IPS-NIHi7 (cell line): ENCODE results near the gene IKBIP.
"Not testable (repeated sequence)": the region's sequence is repeated elsewhere in the genome, so short reads cannot be mapped to it uniquely, and the experiment has no call there.

Experiments
- DNase-seq: peaks from one replicate; pipeline ENCODE4 v3.0.0; 2012; ENCODE audit warnings: mixed read lengths; ENCODE audit errors: extremely low spot score

IKBIP gene

GRCh38 chr12:98637068-98637467 lies 7.5 kb downstream of the IKBIP start:
- no peak for DNase-seq

GRCh38 chr12:98635657-98636323 lies 8.8 kb downstream of the IKBIP start:
- no peak for DNase-seq

DNA sequence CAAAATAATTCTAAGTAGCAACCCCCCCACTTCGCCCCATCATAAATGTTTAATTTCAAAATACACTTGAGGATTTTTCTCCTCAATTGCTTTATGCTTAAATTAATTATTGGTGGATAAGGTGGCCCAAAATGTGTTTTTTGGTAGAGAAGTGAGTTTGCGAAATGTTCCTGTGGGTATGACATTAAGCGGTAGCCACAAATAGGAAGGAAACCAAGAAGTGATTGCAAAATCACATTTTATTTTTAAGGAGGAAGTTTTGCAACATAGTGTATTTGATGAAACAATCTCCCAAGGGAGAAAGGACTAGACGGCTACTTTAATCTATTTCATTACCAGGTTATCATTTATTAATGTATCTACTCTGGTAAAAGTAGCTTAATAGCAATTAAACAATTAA lies 25.6 kb downstream of the IKBIP start:
- no peak for DNase-seq

- DNase-seq, result no peak
Measured at GRCh38 chr12:98612696-98613334, 31.8 kb downstream of the IKBIP start.

- DNase-seq, result no peak
Measured at GRCh38 chr12:98610596-98610995, 34.0 kb downstream of the IKBIP start.

GRCh38 chr12:98606359-98606988 lies 38.1 kb downstream of the IKBIP start:
- DNase-seq, result no peak

DNA sequence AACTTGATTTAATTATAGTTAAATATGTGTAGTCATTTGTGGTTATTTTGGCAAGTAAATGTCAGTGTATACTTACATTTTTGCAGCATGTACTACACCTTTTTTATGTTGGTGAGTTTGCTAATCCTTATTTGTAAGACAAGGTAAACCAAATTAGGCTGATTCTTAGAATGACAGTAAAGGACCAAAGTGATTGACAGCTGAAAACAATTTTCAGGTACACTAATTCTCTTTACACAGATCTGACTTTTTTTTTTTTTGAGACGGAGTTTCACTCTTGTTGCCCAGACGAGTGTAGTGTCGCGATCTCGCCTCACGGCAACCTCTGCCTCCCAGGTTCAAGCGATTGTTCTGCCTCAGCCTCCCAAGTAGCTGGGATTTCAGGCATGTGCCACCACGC lies 42.7 kb downstream of the IKBIP start:
- no peak for DNase-seq

DNA sequence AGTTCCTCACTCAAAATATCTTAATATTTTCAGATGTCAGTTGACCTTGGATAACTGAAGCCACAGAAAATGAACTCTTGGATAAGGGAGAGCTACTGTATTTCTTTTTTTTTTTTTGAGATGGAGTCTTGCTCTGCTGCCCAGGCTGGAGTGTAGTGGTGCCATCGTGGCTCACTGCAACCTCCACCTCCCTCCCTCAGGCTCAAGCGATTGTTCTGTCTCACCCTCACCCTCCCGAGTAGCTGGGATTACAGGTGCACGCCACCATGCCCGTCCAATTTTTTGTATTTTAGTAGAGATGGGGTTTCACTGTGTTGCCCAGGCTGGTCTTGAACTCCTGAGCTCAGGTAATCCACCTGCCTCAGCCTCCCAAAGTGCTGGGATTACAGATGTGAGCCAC lies 47.3 kb downstream of the IKBIP start:
- DNase-seq, result not testable (repeated sequence)

DNA sequence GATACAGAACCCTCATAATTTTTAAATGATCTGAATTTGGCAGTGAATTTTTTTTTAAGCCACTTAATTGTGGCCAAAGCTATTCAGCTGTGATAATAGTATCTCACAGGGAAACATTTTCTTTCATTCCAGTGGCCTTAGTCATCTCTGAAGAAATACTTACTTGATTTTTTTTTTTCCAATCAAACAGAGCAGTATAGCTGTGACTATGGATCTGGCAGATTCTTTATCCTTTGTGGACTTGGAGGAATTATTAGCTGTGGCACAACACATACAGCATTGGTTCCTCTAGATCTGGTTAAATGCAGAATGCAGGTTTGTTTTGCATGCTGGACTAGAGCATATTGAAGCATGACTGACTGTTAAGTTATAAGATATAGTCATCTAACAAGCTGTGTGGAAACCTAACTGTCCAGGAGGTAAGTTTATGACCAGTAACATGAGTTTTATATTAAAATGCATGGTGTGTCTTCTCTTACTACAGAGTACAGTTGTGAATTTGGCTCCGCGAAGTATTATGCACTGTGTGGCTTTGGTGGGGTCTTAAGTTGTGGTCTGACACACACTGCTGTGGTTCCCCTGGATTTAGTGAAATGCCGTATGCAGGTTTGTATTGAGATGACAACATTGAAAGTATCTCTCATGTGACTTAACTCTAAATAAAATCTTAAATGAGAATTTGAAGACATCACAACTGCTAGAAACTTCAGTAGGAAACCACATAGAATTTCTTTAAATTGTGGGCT lies 49.2 kb downstream of the IKBIP start:
- DNase-seq, result no peak

DNA sequence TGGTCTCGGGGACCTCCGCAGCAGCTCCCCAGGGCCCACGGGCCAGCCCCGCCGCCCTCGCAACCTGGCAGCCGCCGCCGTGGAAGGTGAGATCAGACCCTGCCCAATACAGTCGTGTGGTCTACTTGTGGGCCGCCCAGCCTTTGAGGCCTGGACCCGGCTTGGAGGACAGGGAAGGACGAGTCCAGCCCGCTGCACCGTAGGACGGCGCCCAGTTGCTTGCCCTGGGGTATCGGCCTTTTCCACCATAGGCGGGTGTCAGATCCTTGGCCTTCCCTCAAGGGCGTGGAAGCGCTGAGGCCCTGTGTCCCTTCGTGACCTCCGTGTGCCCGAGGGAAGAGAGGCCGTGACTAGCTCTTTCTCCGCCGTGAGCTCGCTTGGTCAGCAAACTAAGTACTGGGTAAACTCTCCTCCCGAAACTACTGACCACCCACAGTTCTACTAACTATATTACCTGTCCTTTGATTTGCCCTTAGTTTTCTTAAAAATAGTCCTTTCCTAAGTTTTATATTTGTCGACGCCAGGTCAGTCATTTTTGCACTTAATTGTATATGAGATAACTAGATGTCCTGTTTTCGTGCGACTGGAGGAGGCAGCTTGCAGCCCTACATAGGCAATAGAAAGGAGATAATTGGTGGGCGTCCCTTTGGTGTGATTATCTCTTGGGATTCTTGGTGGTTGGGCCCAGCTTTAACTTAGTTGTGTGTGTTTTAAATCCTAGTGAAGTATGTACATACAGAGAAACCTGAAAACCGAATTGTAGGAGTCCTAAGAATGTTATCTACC lies 50.3 kb downstream of the IKBIP start:
- DNase-seq, result no peak

DNA sequence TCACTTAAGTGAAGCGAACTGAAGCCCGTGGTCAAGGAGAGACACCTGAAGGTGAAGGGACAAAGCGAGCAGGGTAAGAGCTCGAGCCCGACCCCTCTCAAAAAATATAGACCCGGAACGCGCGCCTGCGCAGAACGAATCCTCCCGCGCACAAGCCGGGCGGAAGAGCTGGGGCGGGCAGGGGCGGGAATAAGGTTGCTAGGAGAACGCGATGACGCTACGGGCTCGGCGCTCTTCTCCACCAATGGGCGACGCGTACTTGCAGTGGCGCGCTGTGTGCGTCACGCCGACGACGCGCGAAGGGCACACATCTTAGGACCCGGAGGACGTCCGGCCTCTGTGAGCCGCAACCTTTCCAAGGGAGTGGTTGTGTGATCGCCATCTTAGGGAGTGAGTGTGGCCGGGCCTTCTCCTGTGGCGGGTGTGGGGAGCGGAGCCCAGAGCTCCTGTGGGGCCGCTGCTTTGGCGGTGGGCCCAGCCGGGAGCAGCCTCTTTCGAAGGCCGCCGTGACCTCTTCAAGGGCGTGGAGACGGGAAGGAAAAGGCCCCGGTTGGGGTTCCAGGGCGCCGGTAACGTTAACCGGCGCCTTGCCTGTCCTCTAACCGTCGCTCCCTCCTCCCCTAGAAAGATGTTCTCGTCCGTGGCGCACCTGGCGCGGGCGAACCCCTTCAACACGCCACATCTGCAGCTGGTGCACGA lies 51.1 kb downstream of the IKBIP start, which contains the start of gene SLC25A3:
TSS of gene SLC25A3 (plus strand) at position 336 of the 699 bp plus-strand sequence. CDS start at position 629, 293 bp downstream.
- DNase-seq, result peak; percentile 99

DNA sequence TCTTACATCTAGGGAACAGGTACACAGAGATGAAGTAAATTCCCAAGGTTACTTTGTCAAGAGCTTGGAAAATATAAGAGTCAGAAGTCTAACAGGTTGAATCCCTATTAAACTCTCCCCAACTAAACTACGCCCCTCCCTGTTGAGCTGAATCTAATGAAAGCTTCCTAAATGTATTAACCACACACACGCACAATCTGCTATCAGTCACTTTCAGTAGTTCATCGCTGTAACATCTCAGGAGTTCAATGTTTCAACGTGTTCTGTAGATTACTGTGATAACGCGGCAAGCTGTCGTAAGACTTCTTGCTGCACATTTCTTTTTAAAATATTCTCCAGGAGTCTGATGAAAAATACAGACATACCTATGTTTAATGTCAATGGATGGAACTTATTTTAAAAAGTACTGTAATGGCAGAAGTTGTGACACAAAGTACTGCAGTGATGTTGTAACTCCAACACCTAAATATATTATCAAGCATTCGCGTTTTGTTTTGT lies 51.7 kb downstream of the IKBIP start:
- no peak for DNase-seq

DNA sequence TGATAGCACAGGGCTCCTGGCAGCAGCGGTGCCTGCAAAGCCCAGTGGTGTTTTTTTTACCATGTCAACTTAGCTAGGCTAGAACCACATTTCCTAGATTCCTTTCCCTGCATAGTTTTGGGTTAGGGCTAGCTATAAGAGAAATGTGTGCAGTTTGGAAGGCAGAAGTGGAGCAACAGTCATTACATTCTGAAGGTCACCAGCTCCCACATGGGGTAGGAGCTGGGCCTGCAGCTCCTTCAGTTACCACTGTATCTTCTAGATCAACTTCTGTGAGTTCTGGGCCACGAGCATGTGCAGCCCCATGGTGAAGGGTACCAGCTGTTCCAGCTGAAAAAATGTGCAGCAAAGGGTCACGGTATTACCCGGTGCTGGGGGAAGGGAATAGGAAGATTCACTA lies 53.4 kb downstream of the IKBIP start:
- no peak for DNase-seq

DNA sequence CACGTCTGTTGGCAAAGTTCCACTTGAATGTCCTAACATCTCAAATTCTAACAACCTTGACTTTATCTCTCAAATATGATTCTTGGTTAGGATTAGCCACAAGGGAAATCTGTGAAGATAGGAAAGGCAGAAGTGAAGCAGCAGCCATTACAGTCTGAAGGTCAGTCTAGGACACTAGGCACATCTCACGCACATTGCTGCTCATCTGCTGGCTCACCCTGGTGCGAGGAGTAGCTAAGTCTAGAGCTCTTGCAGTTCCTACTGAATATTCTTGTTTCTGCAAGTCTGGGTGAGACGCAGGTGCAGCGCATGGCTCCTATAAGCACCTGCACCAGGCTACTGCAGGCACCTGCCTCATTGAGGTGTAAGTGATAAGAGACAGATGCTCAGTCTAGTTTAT lies 57.5 kb downstream of the IKBIP start:
- no peak for DNase-seq

DNA sequence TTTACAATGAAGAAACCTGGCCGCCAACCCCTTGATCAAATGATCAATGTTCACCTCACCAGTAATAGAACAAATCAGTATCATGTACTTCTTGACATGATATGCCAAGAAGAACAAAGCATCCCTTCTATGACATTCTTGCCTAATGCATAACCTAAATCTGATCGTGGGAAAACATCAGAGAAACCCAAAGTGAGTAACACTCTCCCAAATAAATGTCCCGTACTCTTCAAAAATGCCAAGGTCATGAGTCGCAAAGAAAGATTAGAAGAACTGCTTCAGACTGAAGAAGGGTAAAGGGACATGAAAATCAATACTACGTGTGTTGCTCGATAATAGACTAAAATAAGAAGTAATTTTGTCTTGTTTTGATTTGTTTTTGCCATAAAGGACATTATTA lies 62.5 kb downstream of the IKBIP start:
- no peak for DNase-seq

DNA sequence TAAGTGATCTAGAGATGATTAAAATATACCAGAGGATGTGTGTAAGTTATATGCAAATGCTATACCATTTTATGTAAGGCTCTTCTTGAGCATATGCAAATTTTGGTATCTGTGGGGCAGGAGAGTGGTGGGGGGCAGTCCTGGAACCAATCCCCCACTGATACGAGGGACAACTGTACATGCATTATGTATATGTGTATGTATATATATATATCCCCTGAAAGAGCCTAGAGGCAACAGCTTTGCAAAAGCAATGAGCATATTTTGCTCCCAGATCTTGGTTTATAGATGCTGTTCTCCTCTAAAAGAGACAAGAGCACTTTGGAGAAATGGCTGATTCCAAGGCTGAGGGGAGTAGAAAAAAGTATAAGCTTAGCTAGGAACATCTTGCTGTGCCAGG lies 63.5 kb downstream of the IKBIP start:
- no peak for DNase-seq

DNA sequence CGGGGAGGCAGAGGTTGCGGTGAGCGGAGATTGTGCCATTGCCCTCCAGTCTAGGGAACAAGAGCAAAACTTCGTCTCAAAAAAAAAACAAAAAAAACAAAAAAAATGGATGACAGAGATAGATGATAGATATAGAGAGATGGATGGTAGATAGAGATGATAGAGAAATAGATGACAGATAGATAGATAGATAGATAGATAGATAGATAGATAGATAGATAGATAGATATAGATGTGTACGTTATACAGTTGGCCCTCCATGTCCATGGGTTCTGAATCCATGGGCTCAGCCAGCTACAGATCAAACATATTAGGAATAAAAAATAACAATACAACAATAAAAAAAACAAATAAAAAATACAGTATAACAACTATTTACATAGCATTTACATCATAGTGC lies 63.9 kb downstream of the IKBIP start:
- no peak for DNase-seq

GRCh38 chr12:98579835-98580234 lies 64.8 kb downstream of the IKBIP start:
- DNase-seq, result no peak

- no peak for DNase-seq
Measured at GRCh38 chr12:98579347-98579746, 65.2 kb downstream of the IKBIP start.

GRCh38 chr12:98578821-98579220 lies 65.8 kb downstream of the IKBIP start:
- DNase-seq, result no peak

DNA sequence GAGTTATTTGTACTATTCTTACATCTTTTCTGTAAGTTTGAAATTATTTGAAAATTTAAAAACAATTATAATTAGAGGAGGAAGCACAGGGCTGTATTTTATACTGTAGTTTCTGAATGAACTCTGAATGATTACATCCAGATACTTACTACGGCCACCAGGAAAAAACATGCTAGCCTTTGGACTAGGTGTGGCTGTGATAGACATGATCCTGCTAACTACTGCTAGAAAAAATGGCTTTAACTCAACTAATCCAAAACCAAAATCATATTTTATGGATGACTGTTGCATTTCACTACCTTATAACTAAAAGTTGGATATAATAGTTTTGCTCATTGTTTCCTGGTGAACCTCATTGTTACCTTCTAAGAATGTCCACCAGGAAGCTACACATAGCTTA lies 66.2 kb downstream of the IKBIP start:
- no peak for DNase-seq
